ENCODE results near the gene GLRX. TPM values are rescaled to one million over a fixed set of nuclear protein-coding genes. Genes with fewer than 3 reads are reported as not detected.
A peak's percentile ranks its signal among the peaks of the same experiment; 100 is the strongest.

GLRX gene
- total and polyA plus RNA-seq, 2 of the 13 experiments (the other 11 are each of a cell fraction or from before 2014, with no cell fraction given): 63.8 to 499 TPM

DNA sequence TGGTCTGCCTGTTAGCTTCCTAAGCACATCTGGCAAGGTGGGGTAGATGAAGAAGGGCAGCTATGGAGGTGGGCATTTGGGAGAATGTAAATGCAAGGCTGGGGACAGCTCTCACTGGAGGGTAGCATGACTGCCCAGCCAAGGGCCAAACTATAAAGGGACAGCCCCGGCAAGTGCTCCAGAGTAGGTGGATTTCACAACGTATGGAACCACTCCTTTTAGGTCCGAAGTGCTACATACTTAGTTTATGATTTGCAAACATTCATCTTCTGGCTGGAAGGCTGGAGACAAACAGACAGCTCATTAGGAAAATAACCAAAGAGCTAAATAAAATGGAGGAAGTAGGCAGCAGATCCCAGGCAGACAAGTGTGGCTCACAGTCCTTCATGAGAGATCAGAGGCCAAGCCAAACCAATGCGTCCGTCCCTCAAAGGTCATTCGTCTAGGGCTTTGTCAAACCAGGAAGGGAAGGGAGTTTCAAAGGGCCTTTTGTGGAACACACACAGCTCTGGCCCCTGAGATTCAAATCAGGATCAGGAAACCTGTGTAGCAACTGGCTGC lies 42.5 kb upstream of the GLRX start (continued):
- TF ChIP-seq PRDM15 (CRISPR knock-in tag; IDR thresholded peaks at IDR 0.05) (no peak), SP5 (CRISPR knock-in tag; IDR thresholded peaks at IDR 0.05; ENCODE audit: borderline replicate concordance, low read depth) (peak; percentile 22; the same call in 1 of the 2 replicates), HOXA7 (CRISPR knock-in tag; IDR thresholded peaks at IDR 0.05) (no peak), CAMTA2 (CRISPR knock-in tag; IDR thresholded peaks at IDR 0.05; ENCODE audit: borderline replicate concordance) (no peak), ZNF275 (CRISPR knock-in tag; IDR thresholded peaks at IDR 0.05; ENCODE audit: borderline replicate concordance) (no peak; the same call in 1 of the 2 replicates), ZNF790 (CRISPR knock-in tag; IDR thresholded peaks at IDR 0.05; ENCODE audit: borderline replicate concordance) (no peak), ZNF337 (CRISPR knock-in tag; IDR thresholded peaks at IDR 0.05; ENCODE audit: borderline replicate concordance, low read depth) (no peak), CEBPB (IDR thresholded peaks at IDR 0.05; ENCODE audit: borderline replicate concordance, low read depth, low read length) (peak; percentile 94), BRF2 (CRISPR knock-in tag; IDR thresholded peaks at IDR 0.05) (0 out of 2 replicates have a peak, but pooled peaks have one; percentile 73), ZNF678 (CRISPR knock-in tag; IDR thresholded peaks at IDR 0.05) (no peak), ZMYM3 (CRISPR knock-in tag; IDR thresholded peaks at IDR 0.05) (peak; percentile 72), NCOR1 (IDR thresholded peaks at IDR 0.05; ENCODE audit: borderline replicate concordance, low read length) (peak; percentile 91), ZSCAN22 (CRISPR knock-in tag; IDR thresholded peaks at IDR 0.05) (no peak), JUND (CRISPR knock-in tag; IDR thresholded peaks at IDR 0.05) (no peak), PTBP1 (IDR thresholded peaks at IDR 0.05; ENCODE audit: low read depth, low read length, poor library complexity, severe bottlenecking) (no peak), CC2D1A (CRISPR knock-in tag; IDR thresholded peaks at IDR 0.05) (no peak), HMGA1 (CRISPR knock-in tag; conservative IDR thresholded peaks at IDR 0.05) (no peak), ZNF577 (CRISPR knock-in tag; IDR thresholded peaks at IDR 0.05; ENCODE audit: borderline replicate concordance, low read depth) (no peak), ZNF24 (IDR thresholded peaks at IDR 0.05) (0 out of 2 replicates have a peak, but pooled peaks have one; percentile 6)
- TF ChIP-seq, protein P1, sequence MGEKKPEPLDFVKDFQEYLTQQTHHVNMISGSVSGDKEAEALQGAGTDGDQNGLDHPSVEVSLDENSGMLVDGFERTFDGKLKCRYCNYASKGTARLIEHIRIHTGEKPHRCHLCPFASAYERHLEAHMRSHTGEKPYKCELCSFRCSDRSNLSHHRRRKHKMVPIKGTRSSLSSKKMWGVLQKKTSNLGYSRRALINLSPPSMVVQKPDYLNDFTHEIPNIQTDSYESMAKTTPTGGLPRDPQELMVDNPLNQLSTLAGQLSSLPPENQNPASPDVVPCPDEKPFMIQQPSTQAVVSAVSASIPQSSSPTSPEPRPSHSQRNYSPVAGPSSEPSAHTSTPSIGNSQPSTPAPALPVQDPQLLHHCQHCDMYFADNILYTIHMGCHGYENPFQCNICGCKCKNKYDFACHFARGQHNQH (CRISPR knock-in tag; IDR thresholded peaks at IDR 0.05): peak; percentile 89
- TF ChIP-seq, protein P2, sequence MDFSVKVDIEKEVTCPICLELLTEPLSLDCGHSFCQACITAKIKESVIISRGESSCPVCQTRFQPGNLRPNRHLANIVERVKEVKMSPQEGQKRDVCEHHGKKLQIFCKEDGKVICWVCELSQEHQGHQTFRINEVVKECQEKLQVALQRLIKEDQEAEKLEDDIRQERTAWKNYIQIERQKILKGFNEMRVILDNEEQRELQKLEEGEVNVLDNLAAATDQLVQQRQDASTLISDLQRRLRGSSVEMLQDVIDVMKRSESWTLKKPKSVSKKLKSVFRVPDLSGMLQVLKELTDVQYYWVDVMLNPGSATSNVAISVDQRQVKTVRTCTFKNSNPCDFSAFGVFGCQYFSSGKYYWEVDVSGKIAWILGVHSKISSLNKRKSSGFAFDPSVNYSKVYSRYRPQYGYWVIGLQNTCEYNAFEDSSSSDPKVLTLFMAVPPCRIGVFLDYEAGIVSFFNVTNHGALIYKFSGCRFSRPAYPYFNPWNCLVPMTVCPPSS (IDR thresholded peaks at IDR 0.05): no peak

All from HepG2 (cell line).